SK-N-SH (cell line): Measurements from ENCODE around the gene C4orf54. TPM values are rescaled to one million over a fixed set of nuclear protein-coding genes. Genes with fewer than 3 reads are reported as not detected.

ENCODE experiments used
- CTCF ChIA-PET: fragments of 300-600, 350-600 bp; formaldehyde crosslinking; extraction: SDS; loops from one replicate; lab custom pipeline; 2021; lab: Yijun Ruan, JAX
- POLR2A ChIA-PET: fragments of 350-600 bp; sonication (Branson Sonifier 250); formaldehyde crosslinking; extraction: SDS; loops from one replicate; lab custom pipeline; 2020; ENCODE audit warnings: antibody characterized with exemption, inconsistent platforms; lab: Yijun Ruan, JAX
- DNase-seq: peaks from one replicate; pipeline ENCODE4 v3.0.0; 2012
- H2AFZ ChIP-seq: fragments of 200-600 bp; sonication (generic); 2 replicates; pipeline ENCODE4 v1.8.1; 2016; ENCODE audit warnings: antibody characterized with exemption, mild to moderate bottlenecking, low read depth
- H3F3A ChIP-seq: fragments of 200-600 bp; sonication (generic); replicated peaks from 2 replicates; pipeline ENCODE3; 2016; ENCODE audit warnings: antibody characterized with exemption, mild to moderate bottlenecking; ENCODE audit not compliant: insufficient read depth
- H3K27ac ChIP-seq, 2 experiments: fragments of 200-500 bp in 1 of 2; fragments of 200-600 bp in 1 of 2; sonication (Bioruptor generic) in 1 of 2; sonication (generic), shearing (Covaris generic) in 1 of 2; 2 replicates each; pipeline versions ENCODE4 v1.5.1 to v1.6.1; 2014 to 2016; ENCODE audit warnings: low read depth in 2 of 2, inconsistent platforms in 1 of 2, low read length in 1 of 2, mild to moderate bottlenecking in 1 of 2, mixed read lengths in 1 of 2
- H3K27me3 ChIP-seq: fragments of 200-600 bp; sonication (generic), shearing (Covaris generic); 2 replicates; pipeline ENCODE4 v1.6.1; 2016; ENCODE audit warnings: mixed run types; ENCODE audit not compliant: insufficient read depth
- H3K36me3 ChIP-seq, 2 experiments: fragments of 200-500 bp in 1 of 2; fragments of 200-600 bp in 1 of 2; sonication (Bioruptor generic) in 1 of 2; sonication (generic) in 1 of 2; replicated peaks in 1 of 2; 2 replicates each; pipeline versions ENCODE3 to v1.5.1; 2014 to 2016; ENCODE audit warnings: low read length in 1 of 2, mild to moderate bottlenecking in 1 of 2; ENCODE audit not compliant: insufficient read depth in 2 of 2, control insufficient read depth in 1 of 2
- H3K4me1 ChIP-seq, 2 experiments: fragments of 200-500 bp in 1 of 2; fragments of 200-600 bp in 1 of 2; sonication (Bioruptor generic) in 1 of 2; sonication (generic), shearing (Covaris generic) in 1 of 2; 2 replicates each; pipeline versions ENCODE4 v1.5.1 to v1.6.1; 2014 to 2016; ENCODE audit warnings: low read depth in 1 of 2, low read length in 1 of 2, mixed run types in 1 of 2; ENCODE audit not compliant: insufficient read depth in 2 of 2, control insufficient read depth in 1 of 2
- H3K4me2 ChIP-seq: fragments of 200-600 bp; sonication (generic), shearing (Covaris generic); 2 replicates; pipeline ENCODE4 v1.6.1; 2017; ENCODE audit warnings: mixed run types
- H3K4me3 ChIP-seq, 2 experiments: fragments of 200-500 bp in 1 of 2; fragments of 200-600 bp in 1 of 2; sonication (Bioruptor generic) in 1 of 2; sonication (generic), shearing (Covaris generic) in 1 of 2; 2 replicates each; pipeline versions ENCODE4 v1.5.1 to v1.8.1; 2014 to 2016; ENCODE audit warnings: low read depth in 2 of 2, inconsistent platforms in 1 of 2, low read length in 1 of 2, mild to moderate bottlenecking in 1 of 2, mixed read lengths in 1 of 2, moderate library complexity in 1 of 2
- H3K79me2 ChIP-seq: fragments of 200-600 bp; sonication (generic); 2 replicates; pipeline ENCODE4 v1.8.1; 2017; ENCODE audit warnings: mild to moderate bottlenecking; ENCODE audit not compliant: insufficient read depth
- H3K9ac ChIP-seq: fragments of 200-600 bp; sonication (generic); 2 replicates; pipeline ENCODE4 v1.6.1; 2017; ENCODE audit warnings: mixed run types
- H3K9me2 ChIP-seq: fragments of 200-600 bp; sonication (generic); 2 replicates; pipeline ENCODE4 v1.6.1; 2017; ENCODE audit warnings: mixed run types
- H3K9me3 ChIP-seq: fragments of 200-600 bp; sonication (generic); 2 replicates; pipeline ENCODE4 v1.6.1; 2017; ENCODE audit warnings: mixed run types, mild to moderate bottlenecking, moderate library complexity
- H4K20me1 ChIP-seq: fragments of 200-600 bp; sonication (generic); 2 replicates; pipeline ENCODE4 v1.6.1; 2017; ENCODE audit warnings: mild to moderate bottlenecking, mixed run types; ENCODE audit not compliant: insufficient read depth
- CHD2 ChIP-seq: fragments of 150-350 bp; IDR thresholded peaks from 2 replicates; pipeline ENCODE4 v1.6.1; 2018; ENCODE audit warnings: low read length; ENCODE audit not compliant: partially characterized antibody
- ELF1 ChIP-seq: IDR thresholded peaks from 2 replicates; pipeline ENCODE4 v1.4.0; 2012
- EZH2phosphoT487 ChIP-seq: fragments of 200-600 bp; sonication (generic); IDR thresholded peaks from 2 replicates; pipeline ENCODE4 v1.6.1; 2017; ENCODE audit warnings: low read depth, mixed run types, mild to moderate bottlenecking, antibody characterized with exemption, moderate library complexity, borderline replicate concordance
- FOXJ3 ChIP-seq: sonication (generic); formaldehyde crosslinking; IDR thresholded peaks from 2 replicates; pipeline ENCODE4 v1.5.1; 2020; ENCODE audit warnings: mild to moderate bottlenecking, missing genetic modification reagents
- GABPA ChIP-seq: IDR thresholded peaks from 2 replicates; pipeline ENCODE4 v1.4.0; 2012; ENCODE audit warnings: low read depth, mild to moderate bottlenecking
- JUND ChIP-seq: IDR thresholded peaks from 2 replicates; pipeline ENCODE4 v1.4.0; 2012
- MXI1 ChIP-seq: IDR thresholded peaks from 2 replicates; pipeline ENCODE4 v1.6.1; 2012; ENCODE audit warnings: mild to moderate bottlenecking, low read depth, low read length, improper control_type of control experiment
- NFIC ChIP-seq: IDR thresholded peaks from 2 replicates; pipeline ENCODE4 v1.4.0; 2012; ENCODE audit warnings: borderline replicate concordance
- NRF1 ChIP-seq: IDR thresholded peaks from 2 replicates; pipeline ENCODE4 v1.6.1; 2012; ENCODE audit warnings: low read depth, mild to moderate bottlenecking, low read length
- POLR2AphosphoS5 ChIP-seq: IDR thresholded peaks from 2 replicates; pipeline ENCODE4 v1.6.1; 2012; ENCODE audit warnings: low read depth, low read length
- RCOR1 ChIP-seq: fragments of 150-350 bp; IDR thresholded peaks from 2 replicates; pipeline ENCODE4 v1.6.1; 2017; ENCODE audit warnings: antibody characterized with exemption, low read length
- RXRA ChIP-seq: IDR thresholded peaks from 2 replicates; pipeline ENCODE4 v1.4.0; 2012; ENCODE audit warnings: low read depth, mild to moderate bottlenecking, borderline replicate concordance
- TCF12 ChIP-seq: IDR thresholded peaks from 2 replicates; pipeline ENCODE4 v1.4.0; 2012
- TEAD4 ChIP-seq: IDR thresholded peaks from 2 replicates; pipeline ENCODE4 v1.4.0; 2012; ENCODE audit warnings: mild to moderate bottlenecking, borderline replicate concordance; ENCODE audit not compliant: insufficient read depth
- WGBS: methylation state at CpG from one replicate; pipeline ENCODE4 v1.1.6; 2017; ENCODE audit warnings: low lambda C conversion rate; 5-methylcytosine and 5-hydroxymethylcytosine counted together
- polyA plus RNA-seq, 3 experiments: library from polyadenylated mRNA; depleted of rRNA; stranded (reverse); fragments of >200 nt; gene quantifications; 2 replicates each; pipeline ENCODE4 v1.2.3, GENCODE V29; 2012
- TF ChIP-seq, protein P1 (sequence below): IDR thresholded peaks from 2 replicates; pipeline ENCODE4 v1.6.1; 2012; ENCODE audit warnings: mild to moderate bottlenecking, low read depth, low read length, moderate library complexity
- TF ChIP-seq, protein P2 (sequence below): fragments of 150-350 bp; IDR thresholded peaks from 2 replicates; pipeline ENCODE4 v1.6.1; 2017; ENCODE audit warnings: antibody characterized with exemption, low read length, low read depth, borderline replicate concordance
- TF ChIP-seq, protein P3 (sequence below): fragments of 150-350 bp; IDR thresholded peaks from 2 replicates; pipeline ENCODE4 v1.6.1; 2016; ENCODE audit warnings: mild to moderate bottlenecking, low read depth, low read length
- TF ChIP-seq, protein P4 (sequence below): IDR thresholded peaks from 2 replicates; pipeline ENCODE4 v1.4.0; 2012; ENCODE audit warnings: low read depth, borderline replicate concordance
- TF ChIP-seq, protein P5 (sequence below): IDR thresholded peaks from 2 replicates; pipeline ENCODE4; 2012
- TF ChIP-seq, protein P6 (sequence below): fragments of 200-600 bp; sonication (generic); IDR thresholded peaks from 2 replicates; pipeline ENCODE4 v1.6.1; 2017; ENCODE audit warnings: antibody characterized with exemption, mild to moderate bottlenecking, moderate library complexity

C4orf54 gene
- polyA plus RNA-seq, 1 of the 3 experiments (the other 2 are of a cell fraction) = not detected

DNA sequence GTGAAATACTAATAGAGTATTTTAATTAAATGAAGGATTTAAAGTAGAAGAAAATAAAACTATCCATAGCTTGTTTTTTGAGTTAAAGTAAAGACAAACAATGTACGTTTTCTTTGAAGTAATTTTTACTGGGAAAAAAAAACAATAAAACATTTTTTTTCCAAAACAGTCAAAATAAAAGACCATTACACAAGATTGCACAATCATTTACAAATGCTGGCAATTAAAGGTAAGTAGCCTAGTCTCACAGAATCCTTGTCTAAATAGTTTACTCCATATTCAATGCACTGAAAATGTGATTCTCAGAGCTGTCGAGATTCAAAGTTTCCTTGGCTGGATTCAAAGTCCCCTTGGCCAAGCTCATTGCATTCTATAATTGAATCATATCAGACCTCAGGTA, 21.2 kb downstream of the C4orf54 start:
- Histone ChIP-seq H3K36me3 (no peaks in the 10 kb centered on the region), H3K27ac (no peak overlapping the region), H3K9me2 (no peaks in the 10 kb centered on the region), H3K9me3 (no peaks in the 10 kb centered on the region), H3K79me2 (no peaks in the 10 kb centered on the region), H3K4me2 (no peak overlapping the region), H2AFZ (no peak overlapping the region), H3K4me3 (no peak overlapping the region), H4K20me1 (no peaks in the 10 kb centered on the region), H3K4me1 (no peaks in the 10 kb centered on the region), H3K27me3 (no peaks in the 10 kb centered on the region), H3F3A (no peaks in the 10 kb centered on the region), H3K9ac (no peak overlapping the region)
- POLR2A ChIA-PET = no interaction called here
- no peak for TF ChIP-seq TCF12
- TF ChIP-seq, protein P1, sequence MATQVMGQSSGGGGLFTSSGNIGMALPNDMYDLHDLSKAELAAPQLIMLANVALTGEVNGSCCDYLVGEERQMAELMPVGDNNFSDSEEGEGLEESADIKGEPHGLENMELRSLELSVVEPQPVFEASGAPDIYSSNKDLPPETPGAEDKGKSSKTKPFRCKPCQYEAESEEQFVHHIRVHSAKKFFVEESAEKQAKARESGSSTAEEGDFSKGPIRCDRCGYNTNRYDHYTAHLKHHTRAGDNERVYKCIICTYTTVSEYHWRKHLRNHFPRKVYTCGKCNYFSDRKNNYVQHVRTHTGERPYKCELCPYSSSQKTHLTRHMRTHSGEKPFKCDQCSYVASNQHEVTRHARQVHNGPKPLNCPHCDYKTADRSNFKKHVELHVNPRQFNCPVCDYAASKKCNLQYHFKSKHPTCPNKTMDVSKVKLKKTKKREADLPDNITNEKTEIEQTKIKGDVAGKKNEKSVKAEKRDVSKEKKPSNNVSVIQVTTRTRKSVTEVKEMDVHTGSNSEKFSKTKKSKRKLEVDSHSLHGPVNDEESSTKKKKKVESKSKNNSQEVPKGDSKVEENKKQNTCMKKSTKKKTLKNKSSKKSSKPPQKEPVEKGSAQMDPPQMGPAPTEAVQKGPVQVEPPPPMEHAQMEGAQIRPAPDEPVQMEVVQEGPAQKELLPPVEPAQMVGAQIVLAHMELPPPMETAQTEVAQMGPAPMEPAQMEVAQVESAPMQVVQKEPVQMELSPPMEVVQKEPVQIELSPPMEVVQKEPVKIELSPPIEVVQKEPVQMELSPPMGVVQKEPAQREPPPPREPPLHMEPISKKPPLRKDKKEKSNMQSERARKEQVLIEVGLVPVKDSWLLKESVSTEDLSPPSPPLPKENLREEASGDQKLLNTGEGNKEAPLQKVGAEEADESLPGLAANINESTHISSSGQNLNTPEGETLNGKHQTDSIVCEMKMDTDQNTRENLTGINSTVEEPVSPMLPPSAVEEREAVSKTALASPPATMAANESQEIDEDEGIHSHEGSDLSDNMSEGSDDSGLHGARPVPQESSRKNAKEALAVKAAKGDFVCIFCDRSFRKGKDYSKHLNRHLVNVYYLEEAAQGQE = no peak
- no peak for TF ChIP-seq NFIC
- TF ChIP-seq, protein P2, sequence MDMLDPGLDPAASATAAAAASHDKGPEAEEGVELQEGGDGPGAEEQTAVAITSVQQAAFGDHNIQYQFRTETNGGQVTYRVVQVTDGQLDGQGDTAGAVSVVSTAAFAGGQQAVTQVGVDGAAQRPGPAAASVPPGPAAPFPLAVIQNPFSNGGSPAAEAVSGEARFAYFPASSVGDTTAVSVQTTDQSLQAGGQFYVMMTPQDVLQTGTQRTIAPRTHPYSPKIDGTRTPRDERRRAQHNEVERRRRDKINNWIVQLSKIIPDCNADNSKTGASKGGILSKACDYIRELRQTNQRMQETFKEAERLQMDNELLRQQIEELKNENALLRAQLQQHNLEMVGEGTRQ = no peak
- no peak for TF ChIP-seq GABPA
- no peak for TF ChIP-seq MXI1
- TF ChIP-seq FOXJ3 = no peak
- TF ChIP-seq EZH2phosphoT487 = no peak
- no peak for TF ChIP-seq ELF1
- TF ChIP-seq, protein P3, sequence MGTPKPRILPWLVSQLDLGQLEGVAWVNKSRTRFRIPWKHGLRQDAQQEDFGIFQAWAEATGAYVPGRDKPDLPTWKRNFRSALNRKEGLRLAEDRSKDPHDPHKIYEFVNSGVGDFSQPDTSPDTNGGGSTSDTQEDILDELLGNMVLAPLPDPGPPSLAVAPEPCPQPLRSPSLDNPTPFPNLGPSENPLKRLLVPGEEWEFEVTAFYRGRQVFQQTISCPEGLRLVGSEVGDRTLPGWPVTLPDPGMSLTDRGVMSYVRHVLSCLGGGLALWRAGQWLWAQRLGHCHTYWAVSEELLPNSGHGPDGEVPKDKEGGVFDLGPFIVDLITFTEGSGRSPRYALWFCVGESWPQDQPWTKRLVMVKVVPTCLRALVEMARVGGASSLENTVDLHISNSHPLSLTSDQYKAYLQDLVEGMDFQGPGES = no peak
- no peak for TF ChIP-seq NRF1
- TF ChIP-seq TEAD4 = no peak
- TF ChIP-seq, protein P4, sequence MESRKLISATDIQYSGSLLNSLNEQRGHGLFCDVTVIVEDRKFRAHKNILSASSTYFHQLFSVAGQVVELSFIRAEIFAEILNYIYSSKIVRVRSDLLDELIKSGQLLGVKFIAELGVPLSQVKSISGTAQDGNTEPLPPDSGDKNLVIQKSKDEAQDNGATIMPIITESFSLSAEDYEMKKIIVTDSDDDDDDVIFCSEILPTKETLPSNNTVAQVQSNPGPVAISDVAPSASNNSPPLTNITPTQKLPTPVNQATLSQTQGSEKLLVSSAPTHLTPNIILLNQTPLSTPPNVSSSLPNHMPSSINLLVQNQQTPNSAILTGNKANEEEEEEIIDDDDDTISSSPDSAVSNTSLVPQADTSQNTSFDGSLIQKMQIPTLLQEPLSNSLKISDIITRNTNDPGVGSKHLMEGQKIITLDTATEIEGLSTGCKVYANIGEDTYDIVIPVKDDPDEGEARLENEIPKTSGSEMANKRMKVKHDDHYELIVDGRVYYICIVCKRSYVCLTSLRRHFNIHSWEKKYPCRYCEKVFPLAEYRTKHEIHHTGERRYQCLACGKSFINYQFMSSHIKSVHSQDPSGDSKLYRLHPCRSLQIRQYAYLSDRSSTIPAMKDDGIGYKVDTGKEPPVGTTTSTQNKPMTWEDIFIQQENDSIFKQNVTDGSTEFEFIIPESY = no peak
- no peak for TF ChIP-seq RXRA
- TF ChIP-seq POLR2AphosphoS5 = no peak
- no peak for TF ChIP-seq JUND
- TF ChIP-seq, protein P5, sequence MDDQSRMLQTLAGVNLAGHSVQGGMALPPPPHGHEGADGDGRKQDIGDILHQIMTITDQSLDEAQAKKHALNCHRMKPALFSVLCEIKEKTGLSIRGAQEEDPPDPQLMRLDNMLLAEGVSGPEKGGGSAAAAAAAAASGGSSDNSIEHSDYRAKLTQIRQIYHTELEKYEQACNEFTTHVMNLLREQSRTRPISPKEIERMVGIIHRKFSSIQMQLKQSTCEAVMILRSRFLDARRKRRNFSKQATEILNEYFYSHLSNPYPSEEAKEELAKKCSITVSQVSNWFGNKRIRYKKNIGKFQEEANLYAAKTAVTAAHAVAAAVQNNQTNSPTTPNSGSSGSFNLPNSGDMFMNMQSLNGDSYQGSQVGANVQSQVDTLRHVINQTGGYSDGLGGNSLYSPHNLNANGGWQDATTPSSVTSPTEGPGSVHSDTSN = no peak
- TF ChIP-seq, protein P6, sequence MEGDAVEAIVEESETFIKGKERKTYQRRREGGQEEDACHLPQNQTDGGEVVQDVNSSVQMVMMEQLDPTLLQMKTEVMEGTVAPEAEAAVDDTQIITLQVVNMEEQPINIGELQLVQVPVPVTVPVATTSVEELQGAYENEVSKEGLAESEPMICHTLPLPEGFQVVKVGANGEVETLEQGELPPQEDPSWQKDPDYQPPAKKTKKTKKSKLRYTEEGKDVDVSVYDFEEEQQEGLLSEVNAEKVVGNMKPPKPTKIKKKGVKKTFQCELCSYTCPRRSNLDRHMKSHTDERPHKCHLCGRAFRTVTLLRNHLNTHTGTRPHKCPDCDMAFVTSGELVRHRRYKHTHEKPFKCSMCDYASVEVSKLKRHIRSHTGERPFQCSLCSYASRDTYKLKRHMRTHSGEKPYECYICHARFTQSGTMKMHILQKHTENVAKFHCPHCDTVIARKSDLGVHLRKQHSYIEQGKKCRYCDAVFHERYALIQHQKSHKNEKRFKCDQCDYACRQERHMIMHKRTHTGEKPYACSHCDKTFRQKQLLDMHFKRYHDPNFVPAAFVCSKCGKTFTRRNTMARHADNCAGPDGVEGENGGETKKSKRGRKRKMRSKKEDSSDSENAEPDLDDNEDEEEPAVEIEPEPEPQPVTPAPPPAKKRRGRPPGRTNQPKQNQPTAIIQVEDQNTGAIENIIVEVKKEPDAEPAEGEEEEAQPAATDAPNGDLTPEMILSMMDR = no peak
- TF ChIP-seq RCOR1 = no peak
- TF ChIP-seq CHD2 = no peak
- 44% methylated on average over 2 of the region's 2 CpGs for WGBS
- no peak for DNase-seq
- CTCF ChIA-PET = interaction anchor here (0.7 kb wide), 1 partner anchor 42 kb away, joined by 4 read pairs; no protein-coding TSS in a partner anchor
